Type B pancreatic cell (in vitro differentiated cells): ENCODE data around the gene TSPAN11. TPM values are rescaled to one million over a fixed set of nuclear protein-coding genes. Genes with fewer than 3 reads are reported as not detected.

ENCODE experiments used
- DNase-seq: peaks from one replicate; pipeline ENCODE4 v3.0.0; 2021; ENCODE audit warnings: mixed read lengths; ENCODE audit not compliant: unreplicated experiment; ENCODE audit errors: extremely low spot score
- H3K27ac Mint-ChIP-seq: 2 replicates; pipeline ENCODE4 v1.8.0; 2021; ENCODE audit warnings: mild to moderate bottlenecking, mixed read lengths
- H3K27me3 Mint-ChIP-seq: 2 replicates; pipeline ENCODE4 v1.8.0; 2021; ENCODE audit warnings: mixed read lengths
- H3K36me3 Mint-ChIP-seq: 2 replicates; pipeline ENCODE4 v1.8.0; 2021; ENCODE audit warnings: mixed read lengths
- H3K4me1 Mint-ChIP-seq: one replicate; pipeline ENCODE4 v1.8.0; 2021; ENCODE audit warnings: mixed read lengths; ENCODE audit not compliant: unreplicated experiment
- H3K4me3 Mint-ChIP-seq: 2 replicates; pipeline ENCODE4 v1.8.0; 2021; ENCODE audit warnings: mild to moderate bottlenecking, mixed read lengths
- H3K9me3 Mint-ChIP-seq: 2 replicates; pipeline ENCODE4 v1.8.0; 2021; ENCODE audit warnings: mixed read lengths
- total RNA-seq: library from RNA; stranded (reverse); gene quantifications from 2 replicates; pipeline ENCODE4 v1.2.1, GENCODE V29; 2021; ENCODE audit warnings: low replicate concordance
- TF ChIP-seq, protein P1 (sequence below): fragments of 200-600 bp; sonication (generic); conservative IDR thresholded peaks from 2 replicates; pipeline ENCODE4 v1.5.0; 2021; ENCODE audit warnings: antibody characterized with exemption, mild to moderate bottlenecking

TSPAN11 gene
- total RNA-seq, 1 donor from 2014 or later, result 52.3 TPM

- Mint-ChIP-seq H3K4me1 (peaks cover 3% of the 10 kb centered on the region), H3K27ac (no peak overlapping the region), H3K27me3 (peaks cover 13% of the 10 kb centered on the region)
Observed at GRCh38 chr12:31017535-31017934, 91.0 kb downstream of the TSPAN11 start.

GRCh38 chr12:31018106-31018789 lies 91.7 kb downstream of the TSPAN11 start:
- peaks cover 4% of the 10 kb centered on the region for H3K36me3 Mint-ChIP-seq
- DNase-seq, result peak; percentile 18
- no peak overlapping the region for H3K27ac Mint-ChIP-seq

More at GRCh38 chr12:31017535-31017934, 91.0 kb downstream of the TSPAN11 start:
- DNase-seq, result peak; percentile 32
- TF ChIP-seq, protein P1, sequence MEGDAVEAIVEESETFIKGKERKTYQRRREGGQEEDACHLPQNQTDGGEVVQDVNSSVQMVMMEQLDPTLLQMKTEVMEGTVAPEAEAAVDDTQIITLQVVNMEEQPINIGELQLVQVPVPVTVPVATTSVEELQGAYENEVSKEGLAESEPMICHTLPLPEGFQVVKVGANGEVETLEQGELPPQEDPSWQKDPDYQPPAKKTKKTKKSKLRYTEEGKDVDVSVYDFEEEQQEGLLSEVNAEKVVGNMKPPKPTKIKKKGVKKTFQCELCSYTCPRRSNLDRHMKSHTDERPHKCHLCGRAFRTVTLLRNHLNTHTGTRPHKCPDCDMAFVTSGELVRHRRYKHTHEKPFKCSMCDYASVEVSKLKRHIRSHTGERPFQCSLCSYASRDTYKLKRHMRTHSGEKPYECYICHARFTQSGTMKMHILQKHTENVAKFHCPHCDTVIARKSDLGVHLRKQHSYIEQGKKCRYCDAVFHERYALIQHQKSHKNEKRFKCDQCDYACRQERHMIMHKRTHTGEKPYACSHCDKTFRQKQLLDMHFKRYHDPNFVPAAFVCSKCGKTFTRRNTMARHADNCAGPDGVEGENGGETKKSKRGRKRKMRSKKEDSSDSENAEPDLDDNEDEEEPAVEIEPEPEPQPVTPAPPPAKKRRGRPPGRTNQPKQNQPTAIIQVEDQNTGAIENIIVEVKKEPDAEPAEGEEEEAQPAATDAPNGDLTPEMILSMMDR, result no peak
- Mint-ChIP-seq H3K4me3 (no peak overlapping the region), H3K9me3 (no peaks in the 10 kb centered on the region), H3K36me3 (peaks cover 4% of the 10 kb centered on the region)

DNA sequence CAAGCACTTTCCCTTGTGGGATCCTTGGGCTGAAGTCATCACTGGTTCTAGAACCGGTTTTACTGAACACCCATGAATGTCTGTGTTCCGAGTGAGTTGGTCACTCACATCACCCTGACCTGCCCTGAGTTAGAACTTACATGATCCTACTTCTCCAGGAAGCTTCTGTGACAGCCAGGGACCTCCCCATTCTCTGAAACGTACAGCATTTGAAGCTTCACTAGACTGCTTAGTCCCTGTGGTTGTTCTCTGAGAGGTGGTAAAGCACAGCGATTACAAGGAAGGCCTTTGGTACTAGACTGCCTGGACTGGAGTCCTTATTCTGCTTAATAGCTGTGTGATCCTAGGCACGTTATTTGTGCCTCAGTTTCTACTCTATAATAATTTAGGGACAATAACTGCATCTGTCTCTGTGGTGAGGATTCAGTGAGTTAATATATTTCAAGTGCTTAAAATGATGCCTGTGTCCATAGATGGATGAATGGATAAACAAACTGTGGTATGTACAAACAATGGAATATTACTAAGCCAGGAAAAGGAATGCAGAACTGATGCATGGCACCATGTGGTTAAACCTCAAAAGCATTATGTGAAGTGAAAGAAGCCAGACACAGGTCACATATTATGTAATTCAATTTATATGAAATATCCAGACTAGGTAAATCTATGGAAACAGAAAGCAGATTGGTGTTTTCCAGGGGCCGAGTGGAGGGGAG lies 92.4 kb downstream of the TSPAN11 start:
- Mint-ChIP-seq H3K4me1 (peaks cover 3% of the 10 kb centered on the region), H3K27ac (no peak overlapping the region), H3K36me3 (peaks cover 4% of the 10 kb centered on the region), H3K27me3 (peaks cover 16% of the 10 kb centered on the region), H3K9me3 (no peaks in the 10 kb centered on the region), H3K4me3 (no peak overlapping the region)
- TF ChIP-seq, protein P1, result no peak
- peak; percentile 25 for DNase-seq

More at GRCh38 chr12:31018106-31018789, 91.7 kb downstream of the TSPAN11 start:
- H3K27me3 Mint-ChIP-seq, result peaks cover 12% of the 10 kb centered on the region
- no peaks in the 10 kb centered on the region for H3K9me3 Mint-ChIP-seq
- H3K4me3 Mint-ChIP-seq, result no peak overlapping the region
- TF ChIP-seq, protein P1, result no peak
- H3K4me1 Mint-ChIP-seq, result peaks cover 3% of the 10 kb centered on the region

GRCh38 chr12:31019561-31019960 lies 93.0 kb downstream of the TSPAN11 start:
- peaks cover 4% of the 10 kb centered on the region for H3K9me3 Mint-ChIP-seq
- peaks cover 3% of the 10 kb centered on the region for H3K4me1 Mint-ChIP-seq
- H3K27ac Mint-ChIP-seq, result no peak overlapping the region
- TF ChIP-seq, protein P1, result no peak
- H3K4me3 Mint-ChIP-seq, result no peak overlapping the region
- peak; percentile 42 for DNase-seq
- peaks cover 4% of the 10 kb centered on the region for H3K36me3 Mint-ChIP-seq
- peaks cover 20% of the 10 kb centered on the region for H3K27me3 Mint-ChIP-seq

DNA sequence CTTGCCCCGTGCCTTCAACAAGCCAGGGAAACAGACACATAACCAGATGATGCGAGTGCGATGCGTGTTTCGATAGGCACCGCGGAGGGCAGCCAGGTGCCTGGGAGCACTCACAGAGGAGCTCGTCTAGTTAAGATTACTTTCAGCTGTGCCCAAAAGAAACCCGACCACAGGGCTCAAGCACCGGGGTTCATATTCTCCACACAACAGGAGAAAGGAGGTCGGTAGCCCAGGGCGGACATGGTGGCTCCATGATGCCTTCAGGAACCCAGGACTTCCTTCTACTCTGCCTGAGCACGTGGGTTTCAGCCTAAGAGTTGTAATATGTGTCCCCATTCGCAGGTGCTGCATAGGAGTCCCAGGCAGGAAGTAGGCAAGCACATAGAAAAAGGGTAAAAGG lies 93.4 kb downstream of the TSPAN11 start:
- peaks cover 3% of the 10 kb centered on the region for H3K4me1 Mint-ChIP-seq
- H3K27ac Mint-ChIP-seq, result no peak overlapping the region
- TF ChIP-seq, protein P1, result no peak
- H3K27me3 Mint-ChIP-seq, result peaks cover 22% of the 10 kb centered on the region
- no peak for DNase-seq
- peaks cover 6% of the 10 kb centered on the region for H3K9me3 Mint-ChIP-seq
- H3K4me3 Mint-ChIP-seq, result no peak overlapping the region
- H3K36me3 Mint-ChIP-seq, result peaks cover 4% of the 10 kb centered on the region
